HL-60 (cell line): ENCODE measurements around the gene ARMC6.

Source experiments
- CTCF ChIP-seq: IDR thresholded peaks from one replicate; pipeline ENCODE4 v1.5.1; 2011; ENCODE audit warnings: low read length, control low read depth, inconsistent platforms; ENCODE audit not compliant: insufficient read depth
- POLR2AphosphoS5 ChIP-seq: IDR thresholded peaks from 2 replicates; pipeline ENCODE4 v1.6.1; 2012; ENCODE audit warnings: low read depth

- TF ChIP-seq CTCF (no peak), POLR2AphosphoS5 (no peak)
Measured at GRCh38 chr19:19079571-19079970, 46.2 kb downstream of the ARMC6 start.
